Lower leg skin (tissue), 4 donors: ENCODE data around the gene DLGAP1. TPM values are rescaled to one million over a fixed set of nuclear protein-coding genes. Genes with fewer than 3 reads are reported as not detected.
"Not testable (repeated sequence)": the region's sequence is repeated elsewhere in the genome, so short reads cannot be mapped to it uniquely, and the experiment has no call there.

Source experiments
- DNase-seq, 2 donors: peaks; one replicate each; pipeline ENCODE4 v3.0.0-alpha.2; 2019; ENCODE audit warnings: low spot score in 2 of 2
- H3K4me3 ChIP-seq: fragments of 200-600 bp; sonication (generic); 2 replicates; pipeline ENCODE4 v1.5.1; 2017; ENCODE audit warnings: mild to moderate bottlenecking, low read depth; ENCODE audit not compliant: poor library complexity, severe bottlenecking
- CTCF ChIP-seq, 3 donors: fragments of 450-650 bp; IDR thresholded peaks; one replicate each; pipeline ENCODE4 v1.5.1; 2016; ENCODE audit warnings: antibody characterized with exemption in 3 of 3, mild to moderate bottlenecking in 3 of 3, moderate library complexity in 2 of 3
- POLR2A ChIP-seq, 2 donors: fragments of 450-650 bp; IDR thresholded peaks; one replicate each; pipeline ENCODE4 v1.6.1; 2016 to 2017; ENCODE audit warnings: antibody characterized with exemption in 2 of 2, mild to moderate bottlenecking in 1 of 2, moderate library complexity in 1 of 2
- WGBS, 2 donors: methylation state at CpG; one replicate each; pipeline ENCODE4 v1.1.5; 2018; 5-methylcytosine and 5-hydroxymethylcytosine counted together
- intact Hi-C: fragments of 100-400 bp; cut with DNase I; formaldehyde crosslinking; loops from one replicate; pipeline ENCODE4 v1.15.0; 2023; ENCODE audit warnings: low total_unique reads
- total RNA-seq, 4 donors: library from RNA; depleted of rRNA; stranded (reverse); fragments of >200 nt; gene quantifications; one replicate each; pipeline ENCODE4 v1.1.0, GENCODE V29; 2016

Gene DLGAP1
- total RNA-seq, 4 donors from 2014 or later, result 0.34 to 1.3 (median 0.82) TPM

DNA sequence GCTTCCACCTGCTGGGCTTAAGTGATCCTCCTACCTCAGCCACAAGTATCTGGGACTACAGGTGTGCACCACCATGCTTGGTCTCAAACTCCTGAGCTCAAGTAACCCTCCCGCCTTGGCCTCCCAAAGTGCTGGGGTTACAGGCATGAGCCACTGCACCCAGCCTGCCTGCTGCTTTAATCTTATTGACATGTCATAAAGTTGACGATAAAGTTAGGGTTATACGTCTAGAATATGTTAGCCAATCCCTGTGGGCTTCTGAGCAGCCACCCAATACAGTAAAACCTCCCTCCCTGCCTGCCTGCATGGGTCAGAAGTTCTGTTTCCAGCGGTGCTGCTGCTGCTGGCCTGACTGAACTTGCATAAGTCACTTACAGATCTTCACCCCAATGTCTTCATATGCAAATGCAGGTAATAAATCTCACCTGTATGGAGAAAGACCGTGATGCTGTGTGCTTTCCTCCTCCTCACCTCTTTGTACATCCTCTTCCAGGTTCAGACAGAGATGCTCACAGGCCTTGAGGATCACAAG is 975.1 kb downstream of the DLGAP1 start:
- DNase-seq, result no peak
- no peak overlapping the region for H3K4me3 ChIP-seq
- intact Hi-C loops, result no loop called here
- TF ChIP-seq CTCF (IDR thresholded peaks at IDR 0.05), result no peak
- TF ChIP-seq POLR2A (IDR thresholded peaks at IDR 0.05), result no peak
- WGBS, 2 donors, result 63 to 73% methylated on average over 5 of the region's 5 CpGs

DNA sequence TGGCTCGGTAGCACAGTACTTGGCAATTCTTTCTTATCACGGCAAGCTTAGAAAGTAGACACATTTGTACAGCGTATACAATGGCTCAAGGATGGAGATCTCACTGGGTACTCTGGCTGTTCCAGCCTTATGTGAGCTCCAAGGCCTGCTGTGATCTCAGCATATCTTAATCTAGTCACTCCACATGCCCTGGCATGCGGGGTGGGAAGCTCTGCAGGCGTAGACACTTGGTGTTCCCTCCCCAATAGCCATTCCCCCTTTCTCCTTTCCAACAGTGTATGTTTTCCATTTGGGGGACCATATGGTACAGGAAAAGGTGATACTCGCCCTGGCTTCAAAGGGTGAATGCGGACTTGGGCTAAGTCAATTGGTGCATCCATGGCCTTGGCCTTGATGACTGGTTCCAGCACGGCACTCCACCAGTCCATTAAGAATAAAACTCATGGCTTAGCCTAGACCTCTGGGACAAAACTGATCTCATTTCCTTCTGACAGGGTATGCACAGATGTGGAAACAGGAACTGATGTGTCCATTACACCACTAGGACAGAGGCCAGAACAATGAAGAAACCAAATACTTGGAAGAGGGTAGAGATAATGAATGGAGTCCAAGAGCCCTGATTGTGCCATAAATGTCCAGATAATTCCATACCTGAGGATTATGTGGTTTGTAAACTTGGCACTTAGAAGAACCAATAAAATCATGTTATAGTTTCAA is 976.7 kb downstream of the DLGAP1 start:
- H3K4me3 ChIP-seq, result no peak overlapping the region
- DNase-seq, result no peak
- intact Hi-C loops, result no loop called here
- WGBS, 2 donors, result 82 to 83% methylated on average over 8 of the region's 8 CpGs
- TF ChIP-seq CTCF (IDR thresholded peaks at IDR 0.05), result no peak
- TF ChIP-seq POLR2A (IDR thresholded peaks at IDR 0.05), result no peak

GRCh38 chr18:3472681-3473544 is 982.2 kb downstream of the DLGAP1 start:
- TF ChIP-seq CTCF (IDR thresholded peaks at IDR 0.05), result no peak
- TF ChIP-seq POLR2A (IDR thresholded peaks at IDR 0.05), result no peak
- no peak overlapping the region for H3K4me3 ChIP-seq
- WGBS, 2 donors, result 85 to 87% methylated on average over 18 of the region's 18 CpGs
- intact Hi-C loops, result no loop called here
- DNase-seq, result no peak

DNA sequence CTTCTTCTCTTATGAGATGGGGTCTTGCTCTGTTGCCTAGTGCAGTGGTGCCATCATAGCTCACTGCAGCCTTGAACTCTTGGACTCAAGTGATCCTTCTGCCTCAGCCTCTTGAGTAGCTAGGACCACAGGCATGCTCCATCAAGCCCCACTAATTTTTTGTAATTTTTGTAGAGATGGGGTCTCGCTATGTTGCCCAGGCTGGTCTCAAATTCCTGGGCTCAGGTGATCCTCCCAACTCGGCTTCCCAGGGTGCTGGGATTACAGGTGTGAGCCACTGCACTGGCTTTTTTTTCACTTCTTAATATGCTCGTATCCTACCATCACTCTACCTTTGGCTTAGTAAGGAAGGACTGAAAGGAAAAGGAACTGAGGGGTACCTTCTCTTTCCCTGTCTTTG is 983.0 kb downstream of the DLGAP1 start:
- WGBS, 2 donors, result 89 to 95% methylated on average over 3 of the region's 3 CpGs
- DNase-seq, intact Hi-C loops, H3K4me3 ChIP-seq: not testable (repeated sequence)

GRCh38 chr18:3471141-3471648 is 983.9 kb downstream of the DLGAP1 start:
- no peak for DNase-seq
- 64 to 75% methylated on average over 3 of the region's 3 CpGs for WGBS, 2 donors
- intact Hi-C loops, result no loop called here
- no peak overlapping the region for H3K4me3 ChIP-seq
- TF ChIP-seq POLR2A (IDR thresholded peaks at IDR 0.05) (no peak), CTCF (IDR thresholded peaks at IDR 0.05) (no peak)

DNA sequence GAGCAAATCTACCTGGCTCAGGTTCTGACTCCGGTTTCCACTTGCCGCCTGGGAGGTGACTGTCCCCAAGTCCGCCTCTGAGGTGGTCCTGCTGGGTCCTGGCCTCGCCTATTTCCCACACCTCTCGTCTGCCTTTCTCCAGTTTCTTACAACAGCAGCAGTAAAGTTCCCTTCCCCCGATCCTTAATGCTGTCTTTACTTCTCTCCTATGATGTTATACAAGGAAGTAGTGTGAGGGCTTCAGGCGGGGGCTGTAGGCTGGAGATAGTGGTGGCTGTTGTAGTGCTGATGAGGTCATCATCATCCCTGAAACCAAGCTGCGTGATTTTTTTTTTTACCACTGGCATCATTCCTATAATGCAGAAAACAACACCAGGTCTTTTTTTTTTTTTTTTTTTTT is 986.3 kb downstream of the DLGAP1 start:
- intact Hi-C loops, result no loop called here
- no peak for TF ChIP-seq CTCF (IDR thresholded peaks at IDR 0.05)
- no peak for TF ChIP-seq POLR2A (IDR thresholded peaks at IDR 0.05)
- DNase-seq, result no peak
- 83 to 84% methylated on average over 8 of the region's 8 CpGs for WGBS, 2 donors
- no peak overlapping the region for H3K4me3 ChIP-seq
